Fibroblast of lung (primary cell): Measurements from ENCODE around the gene PCDHGA1. TPM values are rescaled to one million over a fixed set of nuclear protein-coding genes. Genes with fewer than 3 reads are reported as not detected.

Experiments
- DNase-seq, 2 donors: peaks; one replicate each; pipeline versions ENCODE4 v3.0.0 to v3.0.0-alpha.2; 2010; ENCODE audit warnings: low read depth in 2 of 2
- H2AFZ ChIP-seq: 2 replicates; pipeline ENCODE4 v1.5.1; 2012; ENCODE audit warnings: low read length, control low read depth, inconsistent platforms
- H3K27ac ChIP-seq: 2 replicates; pipeline ENCODE4 v1.5.1; 2011; ENCODE audit warnings: low read length, control low read depth; ENCODE audit not compliant: insufficient read depth
- H3K27me3 ChIP-seq: 2 replicates; pipeline ENCODE4 v1.5.1; 2011; ENCODE audit warnings: mild to moderate bottlenecking, low read length; ENCODE audit not compliant: control insufficient read depth, insufficient read depth
- H3K36me3 ChIP-seq: 2 replicates; pipeline ENCODE4 v1.5.1; 2011; ENCODE audit warnings: low read length; ENCODE audit not compliant: control insufficient read depth, insufficient read depth
- H3K4me1 ChIP-seq: 2 replicates; pipeline ENCODE4 v1.5.1; 2011; ENCODE audit warnings: low read length; ENCODE audit not compliant: control insufficient read depth, insufficient read depth; ENCODE audit errors: extremely low read depth
- H3K4me2 ChIP-seq: 2 replicates; pipeline ENCODE4 v1.5.1; 2011; ENCODE audit warnings: low read length, control low read depth; ENCODE audit not compliant: insufficient read depth; ENCODE audit errors: extremely low read depth
- H3K4me3 ChIP-seq, 4 experiments: fragments of 200-600 bp in 1 of 4; sonication (generic) in 1 of 4; replicated peaks in 1 of 4; 2 replicates each; pipeline ENCODE4 v1.5.1; 2011 to 2016; ENCODE audit warnings: low read length in 4 of 4, low read depth in 3 of 4, mild to moderate bottlenecking in 3 of 4, control low read depth in 2 of 4, inconsistent platforms in 1 of 4, mixed read lengths in 1 of 4; ENCODE audit not compliant: insufficient read depth in 1 of 4; ENCODE audit errors: control extremely low read depth in 1 of 4
- H3K79me2 ChIP-seq: 2 replicates; pipeline ENCODE4 v1.5.1; 2012; ENCODE audit warnings: mild to moderate bottlenecking, low read length, inconsistent platforms; ENCODE audit not compliant: control insufficient read depth, insufficient read depth
- H3K9ac ChIP-seq: 2 replicates; pipeline ENCODE4 v1.5.1; 2011; ENCODE audit warnings: mild to moderate bottlenecking, low read length, control low read depth; ENCODE audit not compliant: insufficient read depth
- H3K9me3 ChIP-seq: 2 replicates; pipeline ENCODE4 v1.5.1; 2012; ENCODE audit warnings: low read depth, low read length; ENCODE audit not compliant: control insufficient read depth, insufficient read depth
- H4K20me1 ChIP-seq: 2 replicates; pipeline ENCODE4 v1.5.1; 2011; ENCODE audit warnings: low read length; ENCODE audit not compliant: control insufficient read depth, insufficient read depth; ENCODE audit errors: extremely low read depth
- CTCF ChIP-seq, 2 donors: IDR thresholded peaks in 1 of 2; conservative IDR thresholded peaks in 1 of 2; 1 replicate in 1 of 2; 2 replicates in 1 of 2; pipeline ENCODE4 v1.5.1; 2011 to 2012; ENCODE audit warnings: low read length in 2 of 2, control low read depth in 1 of 2, inconsistent platforms in 1 of 2, low read depth in 1 of 2, mild to moderate bottlenecking in 1 of 2
- EZH2 ChIP-seq: IDR thresholded peaks from 2 replicates; pipeline ENCODE4 v1.5.1; 2012; ENCODE audit warnings: low read length, control low read depth, mild to moderate bottlenecking; ENCODE audit errors: missing control alignments
- polyA plus RNA-seq, 2 donors: library from polyadenylated mRNA; depleted of rRNA in 1 of 2; stranded (reverse) in 1 of 2; unstranded in 1 of 2; fragments of >200 nt; gene quantifications; 2 replicates each; pipeline ENCODE4 v1.2.1, GENCODE V29; 2011 to 2012; ENCODE audit warnings: missing spikeins in 1 of 2
- total RNA-seq: library from RNA; depleted of rRNA; stranded (reverse); fragments of >200 nt; gene quantifications from 2 replicates; pipeline ENCODE4 v1.2.1, GENCODE V29; 2014

The PCDHGA1 gene
- total and polyA plus RNA-seq, 2 donors (not counting 1 experiment from before 2014, with no cell fraction given) = 1.6 to 1.8 TPM

DNA sequence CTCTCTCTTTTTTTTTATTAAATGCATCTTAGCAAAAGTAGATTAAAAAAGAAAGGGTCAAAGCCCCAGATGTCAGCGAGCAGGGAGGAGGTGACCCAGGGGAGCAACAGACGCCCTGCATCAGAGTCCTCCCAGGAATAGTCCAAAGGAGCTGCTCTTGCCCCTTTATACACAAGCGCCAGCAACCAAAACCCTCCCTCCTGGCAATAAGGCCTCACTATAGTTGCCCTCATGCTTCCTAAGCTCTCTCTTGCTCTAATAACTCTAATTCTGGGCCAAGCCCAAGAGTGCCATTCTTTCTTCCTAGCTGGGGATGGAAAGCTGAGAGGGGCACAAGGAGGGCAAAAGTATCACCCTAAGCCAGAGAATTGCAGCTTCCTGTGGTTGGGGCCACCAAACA lies 184.8 kb downstream of the PCDHGA1 start:
- no peak overlapping the region for H3K4me3 ChIP-seq
- H3K9me3 ChIP-seq = no peaks in the 10 kb centered on the region
- no peak for DNase-seq
- peaks cover 1% of the 10 kb centered on the region for H3K79me2 ChIP-seq
- no peak overlapping the region for H3K4me2 ChIP-seq
- peak overlapping the region; percentile 90 for H3K27ac ChIP-seq
- H3K4me1 ChIP-seq = peaks cover 62% of the 10 kb centered on the region
- no peaks in the 10 kb centered on the region for H4K20me1 ChIP-seq
- H3K27me3 ChIP-seq = no peaks in the 10 kb centered on the region
- H3K9ac ChIP-seq = no peak overlapping the region
- peaks cover 19% of the 10 kb centered on the region for H3K36me3 ChIP-seq
- TF ChIP-seq EZH2 = no peak
- H2AFZ ChIP-seq = no peak overlapping the region

GRCh38 chr5:141515946-141516671 lies 185.8 kb downstream of the PCDHGA1 start:
- no peak for DNase-seq
- no peaks in the 10 kb centered on the region for H3K79me2 ChIP-seq
- no peaks in the 10 kb centered on the region for H4K20me1 ChIP-seq
- no peak overlapping the region for H2AFZ ChIP-seq
- no peaks in the 10 kb centered on the region for H3K27me3 ChIP-seq
- TF ChIP-seq EZH2 (no peak), CTCF (conservative IDR thresholded peaks at IDR 0.05 in 1 of 2, IDR thresholded peaks at IDR 0.05 in 1 of 2; ENCODE audit: low read depth in 1 of 2, low read length in 2 of 2) (no peak)
- no peak overlapping the region for H3K9ac ChIP-seq
- H3K27ac ChIP-seq = peak overlapping the region; percentile 70
- H3K9me3 ChIP-seq = no peaks in the 10 kb centered on the region
- H3K36me3 ChIP-seq = peaks cover 12% of the 10 kb centered on the region
- no peak overlapping the region for H3K4me2 ChIP-seq
- H3K4me1 ChIP-seq = peaks cover 69% of the 10 kb centered on the region
- no peak overlapping the region for H3K4me3 ChIP-seq

DNA sequence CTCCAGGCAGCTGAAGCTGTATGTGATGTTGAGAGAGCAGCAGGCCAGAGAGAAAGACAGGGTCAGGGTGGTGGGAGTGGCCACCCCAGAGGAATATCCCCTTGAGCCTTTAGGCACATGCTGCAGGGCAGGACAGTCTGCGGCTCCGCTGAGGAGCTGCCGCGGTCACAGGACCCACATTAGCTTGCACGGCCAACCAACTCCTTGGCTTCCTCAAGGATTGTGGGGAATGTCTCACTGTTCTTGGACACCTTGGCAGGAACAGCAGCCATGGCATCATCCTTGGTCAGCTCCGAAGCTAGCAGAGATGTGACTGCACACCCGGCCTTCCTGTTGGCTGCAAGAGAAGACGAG lies 186.3 kb downstream of the PCDHGA1 start:
- no peak overlapping the region for H3K4me3 ChIP-seq
- TF ChIP-seq CTCF (conservative IDR thresholded peaks at IDR 0.05 in 1 of 2, IDR thresholded peaks at IDR 0.05 in 1 of 2; ENCODE audit: low read depth in 1 of 2, low read length in 2 of 2) (no peak), EZH2 (no peak)
- no peaks in the 10 kb centered on the region for H4K20me1 ChIP-seq
- no peak for DNase-seq
- H3K36me3 ChIP-seq = peaks cover 7% of the 10 kb centered on the region
- H2AFZ ChIP-seq = no peak overlapping the region
- no peaks in the 10 kb centered on the region for H3K27me3 ChIP-seq
- peaks cover 71% of the 10 kb centered on the region for H3K4me1 ChIP-seq
- H3K27ac ChIP-seq = peak overlapping the region; percentile 70
- H3K79me2 ChIP-seq = no peaks in the 10 kb centered on the region
- H3K9ac ChIP-seq = no peak overlapping the region
- H3K9me3 ChIP-seq = no peaks in the 10 kb centered on the region
- H3K4me2 ChIP-seq = no peak overlapping the region
